Keratinocyte (primary cell): ENCODE results near the gene KCNJ14.

Experiments used
- CTCF ChIP-seq, 3 experiments: IDR thresholded peaks in 1 of 3; conservative IDR thresholded peaks in 1 of 3; optimal IDR thresholded peaks in 1 of 3; 2 replicates in 2 of 3; 3 replicates in 1 of 3; pipeline versions ENCODE3 to v1.5.1; 2011; ENCODE audit warnings: low read length in 3 of 3, mild to moderate bottlenecking in 3 of 3, moderate library complexity in 2 of 3, control low read depth in 1 of 3, inconsistent platforms in 1 of 3; ENCODE audit not compliant: insufficient read depth in 2 of 3; ENCODE audit errors: extremely low read depth in 1 of 3
- EZH2 ChIP-seq: IDR thresholded peaks from one replicate; pipeline ENCODE4 v1.6.1; 2012; ENCODE audit warnings: inconsistent platforms, mild to moderate bottlenecking, low read length, moderate library complexity

GRCh38 chr19:48469289-48469881 is 14.0 kb downstream of the KCNJ14 start, which contains the start of gene CYTH2:
- TF ChIP-seq CTCF (optimal IDR thresholded peaks at IDR 0.05 in 1 of 3, IDR thresholded peaks at IDR 0.05 in 1 of 3, conservative IDR thresholded peaks at IDR 0.05 in 1 of 3; ENCODE audit: extremely low read depth in 1 of 3, insufficient read depth in 2 of 3, low read length in 3 of 3) (no peak), EZH2 (no peak)
